GM12878 (cell line): ENCODE measurements around the gene TUT1.

Source experiments
- BRCA1 ChIP-seq: IDR thresholded peaks from 2 replicates; pipeline ENCODE4 v1.6.1; 2011; ENCODE audit warnings: low read depth, low read length, improper control_type of control experiment
- CREB1 ChIP-seq: IDR thresholded peaks from 2 replicates; pipeline ENCODE4 v1.6.1; 2012; ENCODE audit warnings: low read depth, mild to moderate bottlenecking, inconsistent platforms
- EP300 ChIP-seq, 2 experiments: fragments of 150-350 bp in 1 of 2; IDR thresholded peaks; 2 replicates each; pipeline ENCODE4 v1.6.1; 2011 to 2012; ENCODE audit warnings: low read depth in 2 of 2, low read length in 2 of 2, borderline replicate concordance in 1 of 2, improper control_type of control experiment in 1 of 2, inconsistent platforms in 1 of 2; ENCODE audit not compliant: control insufficient read depth in 1 of 2
- IKZF1 ChIP-seq: fragments of 450-650 bp; conservative IDR thresholded peaks from 2 replicates; pipeline ENCODE4 v1.6.1; 2017; ENCODE audit warnings: antibody characterized with exemption, mild to moderate bottlenecking
- MXI1 ChIP-seq: fragments of 150-350 bp; IDR thresholded peaks from 2 replicates; pipeline ENCODE4 v1.6.1; 2011; ENCODE audit warnings: low read depth, mild to moderate bottlenecking, inconsistent platforms, low read length, improper control_type of control experiment
- POLR2A ChIP-seq: IDR thresholded peaks from 2 replicates; pipeline ENCODE4 v1.6.1; 2011; ENCODE audit warnings: low read depth, mild to moderate bottlenecking, low read length
- YBX1 ChIP-seq: fragments of 450-650 bp; IDR thresholded peaks from 2 replicates; pipeline ENCODE4 v1.6.1; 2016; ENCODE audit warnings: antibody characterized with exemption
- TF ChIP-seq, protein P1 (sequence below): IDR thresholded peaks from 2 replicates; pipeline ENCODE4 v1.6.1; 2011; ENCODE audit warnings: low read depth, mild to moderate bottlenecking, low read length, moderate library complexity, borderline replicate concordance; ENCODE audit errors: extremely low read depth
- TF ChIP-seq, protein P2 (sequence below), 3 experiments: IDR thresholded peaks in 2 of 3; conservative IDR thresholded peaks in 1 of 3; 2 replicates each; pipeline ENCODE4 v1.5.1; 2011; ENCODE audit warnings: low read depth in 3 of 3, low read length in 3 of 3, mild to moderate bottlenecking in 3 of 3, control low read depth in 2 of 3, moderate library complexity in 2 of 3, inconsistent platforms in 1 of 3, mixed read lengths in 1 of 3; ENCODE audit not compliant: control insufficient read depth in 2 of 3, insufficient read depth in 1 of 3; ENCODE audit errors: extremely low read depth in 1 of 3
- TF ChIP-seq, protein P3 (sequence below): fragments of 150-350 bp; IDR thresholded peaks from 2 replicates; pipeline ENCODE4 v1.6.1; 2014; ENCODE audit warnings: mild to moderate bottlenecking, low read depth, low read length

DNA sequence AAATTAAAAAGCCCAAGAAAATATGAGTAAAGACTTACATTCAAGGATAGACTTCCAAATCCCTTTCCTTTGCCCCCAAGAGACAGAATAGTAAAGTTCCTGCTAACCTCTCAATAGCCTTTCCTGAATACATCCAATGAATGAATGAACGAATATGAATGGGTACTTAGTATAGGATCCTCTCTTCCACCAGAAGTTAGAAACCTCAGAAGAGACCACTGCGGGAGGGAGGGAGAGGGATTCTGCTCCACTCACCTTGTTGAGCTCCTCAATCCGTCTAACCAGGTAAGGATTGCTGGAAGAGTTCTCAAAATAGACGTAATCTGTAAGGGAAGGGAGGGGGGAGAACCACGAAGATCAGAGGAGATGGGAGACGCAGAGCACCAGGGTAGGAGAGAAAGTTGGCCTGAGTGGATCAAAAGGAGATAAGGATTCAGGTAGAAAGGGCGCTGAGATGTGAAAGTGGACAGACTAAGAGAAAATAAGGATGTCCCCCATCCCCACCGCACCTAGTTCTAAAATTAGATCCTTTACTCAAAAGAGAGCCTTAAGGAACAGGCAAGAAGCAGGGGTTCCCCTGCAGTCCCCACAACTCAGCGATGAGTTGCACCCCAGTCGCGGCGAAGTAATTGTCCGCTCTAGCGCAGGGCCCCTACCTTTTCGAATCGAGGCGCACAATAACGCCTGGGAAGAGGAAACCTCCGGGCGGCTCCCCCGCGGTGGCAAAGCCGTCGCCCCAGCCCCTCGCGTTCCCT, 9.2 kb upstream of the TUT1 start:
- TF ChIP-seq, protein P1, sequence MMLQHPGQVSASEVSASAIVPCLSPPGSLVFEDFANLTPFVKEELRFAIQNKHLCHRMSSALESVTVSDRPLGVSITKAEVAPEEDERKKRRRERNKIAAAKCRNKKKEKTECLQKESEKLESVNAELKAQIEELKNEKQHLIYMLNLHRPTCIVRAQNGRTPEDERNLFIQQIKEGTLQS, result no peak
- TF ChIP-seq EP300 (IDR thresholded peaks at IDR 0.05; ENCODE audit: borderline replicate concordance in 1 of 2, control insufficient read depth in 1 of 2, low read depth in 2 of 2, low read length in 2 of 2) (no peak), CREB1 (no peak), YBX1 (no peak), IKZF1 (no peak), MXI1 (no peak), POLR2A (no peak), BRCA1 (no peak)
- TF ChIP-seq, protein P2, sequence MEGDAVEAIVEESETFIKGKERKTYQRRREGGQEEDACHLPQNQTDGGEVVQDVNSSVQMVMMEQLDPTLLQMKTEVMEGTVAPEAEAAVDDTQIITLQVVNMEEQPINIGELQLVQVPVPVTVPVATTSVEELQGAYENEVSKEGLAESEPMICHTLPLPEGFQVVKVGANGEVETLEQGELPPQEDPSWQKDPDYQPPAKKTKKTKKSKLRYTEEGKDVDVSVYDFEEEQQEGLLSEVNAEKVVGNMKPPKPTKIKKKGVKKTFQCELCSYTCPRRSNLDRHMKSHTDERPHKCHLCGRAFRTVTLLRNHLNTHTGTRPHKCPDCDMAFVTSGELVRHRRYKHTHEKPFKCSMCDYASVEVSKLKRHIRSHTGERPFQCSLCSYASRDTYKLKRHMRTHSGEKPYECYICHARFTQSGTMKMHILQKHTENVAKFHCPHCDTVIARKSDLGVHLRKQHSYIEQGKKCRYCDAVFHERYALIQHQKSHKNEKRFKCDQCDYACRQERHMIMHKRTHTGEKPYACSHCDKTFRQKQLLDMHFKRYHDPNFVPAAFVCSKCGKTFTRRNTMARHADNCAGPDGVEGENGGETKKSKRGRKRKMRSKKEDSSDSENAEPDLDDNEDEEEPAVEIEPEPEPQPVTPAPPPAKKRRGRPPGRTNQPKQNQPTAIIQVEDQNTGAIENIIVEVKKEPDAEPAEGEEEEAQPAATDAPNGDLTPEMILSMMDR (IDR thresholded peaks at IDR 0.05 in 2 of 3, conservative IDR thresholded peaks at IDR 0.05 in 1 of 3; ENCODE audit: control insufficient read depth in 2 of 3, extremely low read depth in 1 of 3, insufficient read depth in 1 of 3, low read depth in 3 of 3, low read length in 3 of 3), result no peak
- TF ChIP-seq, protein P3, sequence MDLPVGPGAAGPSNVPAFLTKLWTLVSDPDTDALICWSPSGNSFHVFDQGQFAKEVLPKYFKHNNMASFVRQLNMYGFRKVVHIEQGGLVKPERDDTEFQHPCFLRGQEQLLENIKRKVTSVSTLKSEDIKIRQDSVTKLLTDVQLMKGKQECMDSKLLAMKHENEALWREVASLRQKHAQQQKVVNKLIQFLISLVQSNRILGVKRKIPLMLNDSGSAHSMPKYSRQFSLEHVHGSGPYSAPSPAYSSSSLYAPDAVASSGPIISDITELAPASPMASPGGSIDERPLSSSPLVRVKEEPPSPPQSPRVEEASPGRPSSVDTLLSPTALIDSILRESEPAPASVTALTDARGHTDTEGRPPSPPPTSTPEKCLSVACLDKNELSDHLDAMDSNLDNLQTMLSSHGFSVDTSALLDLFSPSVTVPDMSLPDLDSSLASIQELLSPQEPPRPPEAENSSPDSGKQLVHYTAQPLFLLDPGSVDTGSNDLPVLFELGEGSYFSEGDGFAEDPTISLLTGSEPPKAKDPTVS, result no peak
